Peyer's patch (tissue), 4 donors: Measurements from ENCODE around the gene TP53TG3C. TPM values are rescaled to one million over a fixed set of nuclear protein-coding genes. Genes with fewer than 3 reads are reported as not detected.
"Not testable (repeated sequence)": the region's sequence is repeated elsewhere in the genome, so short reads cannot be mapped to it uniquely, and the experiment has no call there.

Experiments used
- DNase-seq, 3 donors: peaks; one replicate each; pipeline ENCODE4 v3.0.0-alpha.2; 2017 to 2019
- H3K27ac ChIP-seq, 4 donors: fragments of 200-600 bp; sonication (generic); one replicate each; pipeline ENCODE4 v1.5.1; 2016 to 2019
- H3K27me3 ChIP-seq, 2 donors: fragments of 200-600 bp; sonication (generic); one replicate each; pipeline ENCODE4 v1.5.1; 2019
- H3K36me3 ChIP-seq, 3 donors: fragments of 200-600 bp; sonication (generic); one replicate each; pipeline ENCODE4 v1.5.1; 2016 to 2019
- H3K4me1 ChIP-seq, 4 donors: fragments of 200-600 bp; sonication (generic); one replicate each; pipeline ENCODE4 v1.5.1; 2016 to 2019
- H3K4me3 ChIP-seq, 4 donors: fragments of 200-600 bp; sonication (generic); 1 replicate in 3 of 4; 2 replicates in 1 of 4; pipeline ENCODE4 v1.5.1; 2016 to 2019; ENCODE audit warnings: mild to moderate bottlenecking in 1 of 4
- H3K9me3 ChIP-seq, 4 donors: fragments of 200-600 bp; sonication (generic); one replicate each; pipeline ENCODE4 v1.5.1; 2016 to 2019; ENCODE audit warnings: mild to moderate bottlenecking in 1 of 4
- small RNA-seq, 2 donors: library from RNA; depleted of rRNA; stranded (forward); fragments of <200 nt; gene quantifications; one replicate each; pipeline ENCODE3, GENCODE V24; 2016
- total RNA-seq, 4 donors: library from RNA; depleted of rRNA; stranded (reverse); fragments of >200 nt; gene quantifications; one replicate each; pipeline ENCODE4 v1.1.0, GENCODE V29; 2016

Gene TP53TG3C
- not detected for total RNA-seq

GRCh38 chr16:33193926-33194325 lies at the start of gene TP53TG3C:
Gene TP53TG3C, plus strand, starts transcription at chr16:33194226. Its CDS starts 68 bp downstream, at chr16:33194294.
- not testable (repeated sequence) for H3K27ac ChIP-seq

More at GRCh38 chr16:33193926-33194325, at the start of gene TP53TG3C:
- DNase-seq, H3K4me1 ChIP-seq, H3K36me3 ChIP-seq, H3K4me3 ChIP-seq, H3K9me3 ChIP-seq, H3K27me3 ChIP-seq: not testable (repeated sequence)

Small RNA genes within 50 kb of the gene (small RNA-seq; reads per million reads assigned to genes)
- gene AC138869.1 = 0 reads per million in 2 donors

Other genes starting within 250 kb of the TP53TG3C start
- gene TP53TG3E, start 110.1 kb downstream of the TP53TG3C start, total RNA-seq = not detected
- gene TP53TG3B, start 166.6 kb downstream of the TP53TG3C start, total RNA-seq = not detected